Hematopoietic multipotent progenitor cell treated with erythropoietin and hydrocortisone succinate and interleukin-3 and kit ligand, for 4 days (in vitro differentiated cells): ENCODE results near the gene KCNK1.

Experiments used
- DNase-seq: peaks from one replicate; pipeline ENCODE4 v3.0.0-alpha.2; 2015

The KCNK1 gene

DNA sequence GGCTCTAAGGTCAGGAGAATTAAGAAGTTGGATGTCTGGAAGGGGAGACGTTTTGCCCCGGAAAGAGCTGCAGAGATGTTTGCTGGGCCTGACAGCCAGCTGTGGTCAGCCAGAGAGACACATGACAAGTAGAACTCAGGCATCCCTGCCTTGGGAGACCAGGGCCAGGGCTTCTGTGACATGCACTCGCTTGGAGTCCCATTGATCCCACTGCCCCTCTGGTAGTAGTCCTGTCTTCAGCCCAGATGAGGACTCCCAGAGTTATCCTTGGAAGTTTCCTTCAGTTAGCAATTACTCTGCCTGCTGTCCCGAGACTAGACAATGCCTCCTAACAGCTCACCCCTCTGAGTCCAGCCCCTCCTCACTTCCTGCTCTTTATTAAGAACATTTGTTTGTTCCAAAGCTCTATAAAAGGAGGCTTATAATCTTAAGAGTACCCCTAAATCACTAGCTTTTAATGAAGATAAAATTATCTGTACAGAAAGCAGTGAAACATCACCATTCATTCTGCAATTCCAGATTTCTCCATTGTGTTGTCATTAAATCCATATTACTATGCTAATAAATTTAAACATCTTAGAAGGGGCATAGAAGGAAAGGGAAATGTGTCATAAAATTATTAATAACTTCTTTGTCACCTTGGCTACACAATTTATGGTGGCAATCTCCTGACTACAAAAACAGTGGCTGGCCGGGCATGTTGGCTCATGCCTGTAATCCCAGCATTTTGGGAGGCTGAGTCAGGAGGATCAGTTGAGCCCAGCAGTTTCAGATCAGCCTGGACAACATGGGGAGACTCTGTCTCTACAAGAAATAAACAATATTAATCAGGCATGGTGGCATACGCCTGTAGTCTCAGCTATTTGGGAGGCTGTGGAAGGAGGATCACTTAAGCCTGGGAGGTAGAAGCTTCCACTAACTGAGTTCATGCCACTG lies 94.2 kb downstream of the KCNK1 start:
- DNase-seq = no peak

DNA sequence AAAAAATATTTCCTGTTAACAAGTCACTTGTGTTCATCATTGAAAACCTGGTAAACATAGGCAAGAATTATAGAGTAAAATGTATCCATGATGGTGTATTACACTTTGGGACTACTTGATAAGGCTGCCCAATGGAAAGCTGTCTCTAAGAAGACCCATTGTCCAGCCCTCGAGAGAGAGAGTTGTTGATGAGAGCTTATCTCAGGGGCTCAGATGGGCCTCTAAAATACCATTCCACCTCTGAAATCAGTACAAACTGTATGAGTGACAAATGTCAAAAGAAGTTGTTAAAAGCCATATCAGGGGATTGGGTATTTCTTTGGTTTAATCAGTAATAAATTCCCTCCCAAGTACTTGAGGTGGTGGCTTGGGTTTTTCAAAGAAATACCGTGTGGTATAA lies 96.1 kb downstream of the KCNK1 start:
- DNase-seq = peak; percentile 2

GRCh38 chr1:233710507-233710906 lies 96.6 kb downstream of the KCNK1 start:
- DNase-seq = no peak

DNA sequence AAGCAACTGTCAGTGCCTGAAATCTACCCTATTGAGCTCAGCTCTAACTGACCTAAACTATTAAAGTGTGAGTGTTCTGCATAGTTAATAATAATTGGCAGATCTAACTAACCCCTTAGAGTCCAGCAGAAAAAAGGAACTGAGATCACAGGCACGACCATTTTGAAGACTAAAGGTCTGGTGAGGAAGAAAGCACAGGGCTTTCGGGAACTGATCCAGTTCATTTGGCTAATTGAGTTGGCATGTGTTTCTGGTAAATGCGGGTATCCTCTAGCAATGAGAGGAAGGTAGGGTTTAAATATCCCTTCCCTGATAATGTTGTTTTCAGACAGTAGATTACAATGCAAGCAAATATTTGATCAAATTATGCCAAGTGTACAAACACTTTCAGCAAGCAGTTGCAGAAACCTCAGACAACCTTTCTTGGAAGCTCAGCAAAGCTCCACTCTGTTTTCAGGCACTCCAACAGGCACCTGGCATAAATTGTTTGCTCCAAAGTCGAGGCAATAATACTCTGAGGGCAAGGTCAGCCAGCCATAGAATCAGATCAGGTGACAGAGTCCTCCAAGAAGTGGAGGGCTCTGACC lies 100.8 kb downstream of the KCNK1 start:
- DNase-seq = no peak

GRCh38 chr1:233718057-233718456 lies 104.2 kb downstream of the KCNK1 start:
- no peak for DNase-seq

- DNase-seq = no peak
Measured at GRCh38 chr1:233719655-233720341, 105.9 kb downstream of the KCNK1 start.

- no peak for DNase-seq
Measured at GRCh38 chr1:233721004-233721595, 107.2 kb downstream of the KCNK1 start.
